Measurements from ENCODE around the gene MRPL48. TPM values are rescaled to one million over a fixed set of nuclear protein-coding genes. Genes with fewer than 3 reads are reported as not detected.

Gene MRPL48
- total and polyA plus RNA-seq, 4 donors: 12.6 to 34.1 (median 20.0) TPM

DNA sequence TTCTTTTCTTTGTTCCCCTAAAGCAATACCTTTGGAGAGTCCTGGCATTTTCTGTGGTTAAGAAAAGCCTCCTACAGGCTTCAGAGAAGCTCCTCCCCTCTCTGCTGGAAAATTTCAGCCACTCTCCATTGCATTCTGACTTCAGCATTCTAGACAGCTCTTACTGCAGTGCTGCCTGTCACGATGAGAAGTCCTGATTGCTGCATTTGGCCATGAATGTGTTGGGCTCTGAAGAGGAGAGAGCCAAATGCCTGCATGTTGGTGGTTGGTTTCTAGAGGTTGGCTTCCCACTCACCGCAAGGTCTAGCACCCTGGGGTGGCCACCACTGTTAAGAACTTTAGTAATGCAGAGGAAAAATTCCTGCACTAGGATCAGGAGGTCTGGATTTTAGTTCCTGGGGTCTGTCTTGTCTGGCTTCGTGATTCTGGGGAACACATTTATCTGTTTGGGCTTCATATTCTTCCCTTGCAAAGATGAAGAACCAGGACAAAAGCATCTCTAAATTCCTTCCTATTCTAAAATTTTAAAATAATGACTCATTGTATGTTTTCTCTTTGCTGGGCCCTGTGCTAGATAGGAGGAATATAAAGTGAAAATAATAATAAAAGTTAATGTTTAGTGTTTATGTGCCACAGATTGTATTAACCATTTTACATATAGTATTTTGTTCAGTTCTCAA lies 50.9 kb downstream of the MRPL48 start:
- Histone ChIP-seq H3K4me3 (ENCODE audit: low read depth in 1 of 3, low read length in 3 of 3) (no peak overlapping the region), H3K9ac (ENCODE audit: low read depth in 1 of 2, low read length in 2 of 2) (no peak overlapping the region), H3K27me3 (ENCODE audit: control insufficient read depth in 4 of 4, insufficient read depth in 4 of 4, low read length in 3 of 4) (no peaks in the 10 kb centered on the region), H3K4me1 (ENCODE audit: control insufficient read depth in 4 of 4, insufficient read depth in 4 of 4, low read length in 3 of 4) (no peaks in the 10 kb centered on the region), H3K36me3 (ENCODE audit: control insufficient read depth in 4 of 4, insufficient read depth in 3 of 4, low read depth in 1 of 4, low read length in 3 of 4) (peaks cover 0 to 9% (median 6%) of the 10 kb centered on the region in 4 donors), H3K9me3 (ENCODE audit: control insufficient read depth in 4 of 4, low read length in 3 of 4) (no peaks in the 10 kb centered on the region), H3K27ac (ENCODE audit: low read depth in 1 of 2, low read length in 2 of 2) (no peak overlapping the region)
- no peak for DNase-seq (ENCODE audit: low spot score)
- 85% methylated on average over 3 of the region's 3 CpGs for WGBS
- TF ChIP-seq FOXA1 (IDR thresholded peaks at IDR 0.05) (no peak), SP1 (IDR thresholded peaks at IDR 0.05) (no peak), FOXA2 (IDR thresholded peaks at IDR 0.05) (no peak), RXRA (IDR thresholded peaks at IDR 0.05) (no peak), EGR1 (IDR thresholded peaks at IDR 0.05; ENCODE audit: low read depth in 2 of 2) (no peak), HNF4A (conservative IDR thresholded peaks at IDR 0.05) (no peak), YY1 (IDR thresholded peaks at IDR 0.05) (no peak), HNF4G (IDR thresholded peaks at IDR 0.05) (no peak), GABPA (IDR thresholded peaks at IDR 0.05 in 1 of 2, conservative IDR thresholded peaks at IDR 0.05 in 1 of 2) (no peak), JUND (IDR thresholded peaks at IDR 0.05) (no peak), NR2F2 (IDR thresholded peaks at IDR 0.05) (no peak), RAD21 (IDR thresholded peaks at IDR 0.05) (no peak), TAF1 (conservative IDR thresholded peaks at IDR 0.05) (no peak)
- TF ChIP-seq, protein P1, sequence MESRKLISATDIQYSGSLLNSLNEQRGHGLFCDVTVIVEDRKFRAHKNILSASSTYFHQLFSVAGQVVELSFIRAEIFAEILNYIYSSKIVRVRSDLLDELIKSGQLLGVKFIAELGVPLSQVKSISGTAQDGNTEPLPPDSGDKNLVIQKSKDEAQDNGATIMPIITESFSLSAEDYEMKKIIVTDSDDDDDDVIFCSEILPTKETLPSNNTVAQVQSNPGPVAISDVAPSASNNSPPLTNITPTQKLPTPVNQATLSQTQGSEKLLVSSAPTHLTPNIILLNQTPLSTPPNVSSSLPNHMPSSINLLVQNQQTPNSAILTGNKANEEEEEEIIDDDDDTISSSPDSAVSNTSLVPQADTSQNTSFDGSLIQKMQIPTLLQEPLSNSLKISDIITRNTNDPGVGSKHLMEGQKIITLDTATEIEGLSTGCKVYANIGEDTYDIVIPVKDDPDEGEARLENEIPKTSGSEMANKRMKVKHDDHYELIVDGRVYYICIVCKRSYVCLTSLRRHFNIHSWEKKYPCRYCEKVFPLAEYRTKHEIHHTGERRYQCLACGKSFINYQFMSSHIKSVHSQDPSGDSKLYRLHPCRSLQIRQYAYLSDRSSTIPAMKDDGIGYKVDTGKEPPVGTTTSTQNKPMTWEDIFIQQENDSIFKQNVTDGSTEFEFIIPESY (IDR thresholded peaks at IDR 0.05): no peak
- TF ChIP-seq, protein P2, sequence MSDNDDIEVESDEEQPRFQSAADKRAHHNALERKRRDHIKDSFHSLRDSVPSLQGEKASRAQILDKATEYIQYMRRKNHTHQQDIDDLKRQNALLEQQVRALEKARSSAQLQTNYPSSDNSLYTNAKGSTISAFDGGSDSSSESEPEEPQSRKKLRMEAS (IDR thresholded peaks at IDR 0.05): no peak
- TF ChIP-seq, protein P3, sequence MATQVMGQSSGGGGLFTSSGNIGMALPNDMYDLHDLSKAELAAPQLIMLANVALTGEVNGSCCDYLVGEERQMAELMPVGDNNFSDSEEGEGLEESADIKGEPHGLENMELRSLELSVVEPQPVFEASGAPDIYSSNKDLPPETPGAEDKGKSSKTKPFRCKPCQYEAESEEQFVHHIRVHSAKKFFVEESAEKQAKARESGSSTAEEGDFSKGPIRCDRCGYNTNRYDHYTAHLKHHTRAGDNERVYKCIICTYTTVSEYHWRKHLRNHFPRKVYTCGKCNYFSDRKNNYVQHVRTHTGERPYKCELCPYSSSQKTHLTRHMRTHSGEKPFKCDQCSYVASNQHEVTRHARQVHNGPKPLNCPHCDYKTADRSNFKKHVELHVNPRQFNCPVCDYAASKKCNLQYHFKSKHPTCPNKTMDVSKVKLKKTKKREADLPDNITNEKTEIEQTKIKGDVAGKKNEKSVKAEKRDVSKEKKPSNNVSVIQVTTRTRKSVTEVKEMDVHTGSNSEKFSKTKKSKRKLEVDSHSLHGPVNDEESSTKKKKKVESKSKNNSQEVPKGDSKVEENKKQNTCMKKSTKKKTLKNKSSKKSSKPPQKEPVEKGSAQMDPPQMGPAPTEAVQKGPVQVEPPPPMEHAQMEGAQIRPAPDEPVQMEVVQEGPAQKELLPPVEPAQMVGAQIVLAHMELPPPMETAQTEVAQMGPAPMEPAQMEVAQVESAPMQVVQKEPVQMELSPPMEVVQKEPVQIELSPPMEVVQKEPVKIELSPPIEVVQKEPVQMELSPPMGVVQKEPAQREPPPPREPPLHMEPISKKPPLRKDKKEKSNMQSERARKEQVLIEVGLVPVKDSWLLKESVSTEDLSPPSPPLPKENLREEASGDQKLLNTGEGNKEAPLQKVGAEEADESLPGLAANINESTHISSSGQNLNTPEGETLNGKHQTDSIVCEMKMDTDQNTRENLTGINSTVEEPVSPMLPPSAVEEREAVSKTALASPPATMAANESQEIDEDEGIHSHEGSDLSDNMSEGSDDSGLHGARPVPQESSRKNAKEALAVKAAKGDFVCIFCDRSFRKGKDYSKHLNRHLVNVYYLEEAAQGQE (IDR thresholded peaks at IDR 0.05): no peak
- TF ChIP-seq, protein P4, sequence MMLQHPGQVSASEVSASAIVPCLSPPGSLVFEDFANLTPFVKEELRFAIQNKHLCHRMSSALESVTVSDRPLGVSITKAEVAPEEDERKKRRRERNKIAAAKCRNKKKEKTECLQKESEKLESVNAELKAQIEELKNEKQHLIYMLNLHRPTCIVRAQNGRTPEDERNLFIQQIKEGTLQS (IDR thresholded peaks at IDR 0.05): no peak
- TF ChIP-seq, protein P5, sequence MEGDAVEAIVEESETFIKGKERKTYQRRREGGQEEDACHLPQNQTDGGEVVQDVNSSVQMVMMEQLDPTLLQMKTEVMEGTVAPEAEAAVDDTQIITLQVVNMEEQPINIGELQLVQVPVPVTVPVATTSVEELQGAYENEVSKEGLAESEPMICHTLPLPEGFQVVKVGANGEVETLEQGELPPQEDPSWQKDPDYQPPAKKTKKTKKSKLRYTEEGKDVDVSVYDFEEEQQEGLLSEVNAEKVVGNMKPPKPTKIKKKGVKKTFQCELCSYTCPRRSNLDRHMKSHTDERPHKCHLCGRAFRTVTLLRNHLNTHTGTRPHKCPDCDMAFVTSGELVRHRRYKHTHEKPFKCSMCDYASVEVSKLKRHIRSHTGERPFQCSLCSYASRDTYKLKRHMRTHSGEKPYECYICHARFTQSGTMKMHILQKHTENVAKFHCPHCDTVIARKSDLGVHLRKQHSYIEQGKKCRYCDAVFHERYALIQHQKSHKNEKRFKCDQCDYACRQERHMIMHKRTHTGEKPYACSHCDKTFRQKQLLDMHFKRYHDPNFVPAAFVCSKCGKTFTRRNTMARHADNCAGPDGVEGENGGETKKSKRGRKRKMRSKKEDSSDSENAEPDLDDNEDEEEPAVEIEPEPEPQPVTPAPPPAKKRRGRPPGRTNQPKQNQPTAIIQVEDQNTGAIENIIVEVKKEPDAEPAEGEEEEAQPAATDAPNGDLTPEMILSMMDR (IDR thresholded peaks at IDR 0.05; ENCODE audit: low read depth, low read length, missing input control): no peak
